Neural cell (in vitro differentiated cells): ENCODE results near the gene EFR3B. TPM values are rescaled to one million over a fixed set of nuclear protein-coding genes. Genes with fewer than 3 reads are reported as not detected.

Experiments used
- H2AFZ ChIP-seq: fragments of 200-600, 300-800 bp; sonication (generic), shearing (Covaris generic); 2 replicates; pipeline ENCODE4 v1.6.0; 2014; ENCODE audit warnings: low read depth, mild to moderate bottlenecking, antibody characterized with exemption, low read length, moderate library complexity
- H3F3A ChIP-seq: fragments of 200-600 bp; shearing (Covaris generic); 2 replicates; pipeline ENCODE4 v1.6.1; 2016; ENCODE audit warnings: mild to moderate bottlenecking, moderate library complexity, mixed read lengths, antibody characterized with exemption, low read length; ENCODE audit not compliant: insufficient read depth, poor library complexity, severe bottlenecking
- H3K27ac ChIP-seq: fragments of 200-600, 300-800 bp; sonication (generic), shearing (Covaris generic); 2 replicates; pipeline ENCODE4 v1.5.1; 2014; ENCODE audit warnings: mild to moderate bottlenecking, low read length, moderate library complexity
- H3K27me3 ChIP-seq: fragments of 300-800, 200-600 bp; sonication (generic), shearing (Covaris generic); 2 replicates; pipeline ENCODE4 v1.6.0; 2014; ENCODE audit warnings: mild to moderate bottlenecking, low read depth, low read length, moderate library complexity; ENCODE audit not compliant: insufficient read depth
- H3K36me3 ChIP-seq: fragments of 300-800, 200-600 bp; sonication (generic), shearing (Covaris generic); 2 replicates; pipeline ENCODE4 v1.5.1; 2014; ENCODE audit warnings: mild to moderate bottlenecking, antibody characterized with exemption, low read length, moderate library complexity; ENCODE audit not compliant: insufficient read depth
- H3K4me2 ChIP-seq: fragments of 300-800, 200-600 bp; sonication (generic), shearing (Covaris generic); 2 replicates; pipeline ENCODE4 v1.6.0; 2014; ENCODE audit warnings: mild to moderate bottlenecking, low read length
- H3K4me3 ChIP-seq: fragments of 300-800, 200-600 bp; sonication (generic), shearing (Covaris generic); 2 replicates; pipeline ENCODE4 v1.5.1; 2014; ENCODE audit warnings: mild to moderate bottlenecking, low read length, moderate library complexity
- H3K79me2 ChIP-seq: fragments of 200-600 bp; shearing (Covaris generic); replicated peaks from 2 replicates; pipeline ENCODE4 v1.6.0; 2014; ENCODE audit warnings: mild to moderate bottlenecking, low read length, moderate library complexity; ENCODE audit not compliant: insufficient read depth
- H3K9ac ChIP-seq: fragments of 300-800, 200-600 bp; sonication (generic), shearing (Covaris generic); 2 replicates; pipeline ENCODE4 v1.6.1; 2016; ENCODE audit warnings: mild to moderate bottlenecking, low read length, mixed read lengths
- H3K9me2 ChIP-seq: fragments of 200-600 bp; shearing (Covaris generic); 2 replicates; pipeline ENCODE4 v1.6.1; 2016; ENCODE audit warnings: mild to moderate bottlenecking, low read length, mixed read lengths; ENCODE audit not compliant: insufficient read depth
- H3K9me3 ChIP-seq: fragments of 200-600, 300-800 bp; sonication (generic), shearing (Covaris generic); 2 replicates; pipeline ENCODE4 v1.6.1; 2016; ENCODE audit warnings: mild to moderate bottlenecking, mixed run types, low read length, moderate library complexity, mixed read lengths
- H4K20me1 ChIP-seq: fragments of 200-600 bp; shearing (Covaris generic); 2 replicates; pipeline ENCODE4 v1.6.1; 2016; ENCODE audit warnings: mild to moderate bottlenecking, mixed run types; ENCODE audit not compliant: insufficient read depth
- CTCF ChIP-seq: fragments of 450-650 bp; IDR thresholded peaks from 2 replicates; pipeline ENCODE4 v1.5.1; 2014; ENCODE audit warnings: antibody characterized with exemption, mild to moderate bottlenecking, moderate library complexity; ENCODE audit not compliant: poor library complexity, severe bottlenecking
- EP300 ChIP-seq: fragments of 450-650 bp; conservative IDR thresholded peaks from 2 replicates; pipeline ENCODE4 v1.6.1; 2014; ENCODE audit warnings: antibody characterized with exemption, mild to moderate bottlenecking, moderate library complexity; ENCODE audit not compliant: poor library complexity, severe bottlenecking
- EZH2 ChIP-seq: fragments of 200-600, 300-800 bp; shearing (Covaris generic), sonication (generic); IDR thresholded peaks from 2 replicates; pipeline ENCODE4 v1.6.1; 2014; ENCODE audit warnings: antibody characterized with exemption, low read length, borderline replicate concordance, mild to moderate bottlenecking; ENCODE audit not compliant: insufficient read depth, poor library complexity, severe bottlenecking
- MXI1 ChIP-seq: fragments of 450-650 bp; conservative IDR thresholded peaks from 2 replicates; pipeline ENCODE4 v1.6.1; 2014; ENCODE audit warnings: antibody characterized with exemption, mild to moderate bottlenecking; ENCODE audit not compliant: poor library complexity, severe bottlenecking
- POLR2AphosphoS5 ChIP-seq: IDR thresholded peaks from 2 replicates; pipeline ENCODE4 v1.6.1; 2012
- RAD21 ChIP-seq: fragments of 450-650 bp; conservative IDR thresholded peaks from 2 replicates; pipeline ENCODE4 v1.6.1; 2014; ENCODE audit warnings: antibody characterized with exemption, mild to moderate bottlenecking, moderate library complexity
- REST ChIP-seq: IDR thresholded peaks from 2 replicates; pipeline ENCODE4 v1.6.1; 2012; ENCODE audit warnings: borderline replicate concordance
- SMC3 ChIP-seq: fragments of 450-650 bp; conservative IDR thresholded peaks from 2 replicates; pipeline ENCODE4 v1.6.1; 2014; ENCODE audit warnings: antibody characterized with exemption, mild to moderate bottlenecking, moderate library complexity; ENCODE audit not compliant: poor library complexity
- TAF1 ChIP-seq: IDR thresholded peaks from 2 replicates; pipeline ENCODE4 v1.6.1; 2012; ENCODE audit warnings: low read depth
- polyA plus RNA-seq: library from polyadenylated mRNA; depleted of rRNA; stranded (reverse); fragments of >200 nt; gene quantifications from 2 replicates; pipeline ENCODE4 v1.2.3, GENCODE V29; 2014

The EFR3B gene
- polyA plus RNA-seq, 1 donor from 2014 or later, result 29.3 TPM

DNA sequence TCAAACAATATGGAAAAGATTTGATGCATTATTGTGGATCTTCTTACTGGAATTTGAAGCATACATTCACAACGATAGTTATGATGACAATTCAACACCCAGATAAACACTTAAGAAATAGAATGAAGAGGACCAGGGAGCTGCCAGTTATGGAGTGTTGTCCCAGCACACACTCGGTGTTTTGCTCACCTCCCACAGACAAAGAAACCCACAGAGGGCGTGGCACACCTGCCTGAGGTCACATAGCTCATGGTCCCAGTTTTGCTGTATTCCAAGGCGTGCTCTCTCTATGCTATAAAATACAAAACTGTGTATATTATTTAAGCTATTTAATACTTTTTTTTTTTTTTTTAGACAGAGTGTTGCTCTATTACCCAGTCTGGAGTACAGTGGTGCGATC, 31.1 kb downstream of the EFR3B start:
- Histone ChIP-seq H3K27ac (no peak overlapping the region), H2AFZ (no peak overlapping the region), H3K9ac (no peak overlapping the region), H3K4me3 (no peak overlapping the region), H3K4me2 (no peak overlapping the region), H3K9me2 (no peaks in the 10 kb centered on the region), H4K20me1 (no peaks in the 10 kb centered on the region), H3K36me3 (no peaks in the 10 kb centered on the region), H3K79me2 (no peaks in the 10 kb centered on the region), H3K27me3 (no peaks in the 10 kb centered on the region), H3F3A (no peaks in the 10 kb centered on the region), H3K9me3 (no peaks in the 10 kb centered on the region)
- TF ChIP-seq EZH2 (no peak), SMC3 (no peak), RAD21 (no peak), MXI1 (no peak), TAF1 (no peak), EP300 (no peak), POLR2AphosphoS5 (no peak), CTCF (no peak), REST (no peak)

DNA sequence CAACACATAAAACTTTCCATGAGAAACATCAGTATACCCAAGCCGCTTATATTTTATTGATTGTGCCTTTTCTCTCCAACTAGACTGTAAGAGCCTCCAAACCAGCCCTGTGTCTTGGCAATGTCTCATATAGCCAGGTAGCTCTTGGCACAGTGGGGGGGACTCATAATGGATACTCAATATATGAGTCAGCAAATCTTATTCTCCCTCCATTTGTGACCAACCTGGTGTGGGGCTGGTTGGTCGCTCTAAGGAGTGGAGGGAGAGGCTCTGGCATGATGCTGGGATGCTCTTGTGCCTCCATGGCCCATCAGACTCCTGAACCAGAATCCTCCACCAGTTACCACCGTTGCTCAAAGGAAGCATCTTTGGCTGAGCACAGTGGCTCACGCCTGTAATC, 32.0 kb downstream of the EFR3B start:
- H3F3A ChIP-seq, result no peaks in the 10 kb centered on the region
- H3K9me3 ChIP-seq, result no peaks in the 10 kb centered on the region
- H4K20me1 ChIP-seq, result no peaks in the 10 kb centered on the region
- H3K36me3 ChIP-seq, result no peaks in the 10 kb centered on the region
- no peaks in the 10 kb centered on the region for H3K79me2 ChIP-seq
- H3K9me2 ChIP-seq, result no peaks in the 10 kb centered on the region
- no peak overlapping the region for H3K27ac ChIP-seq
- H3K27me3 ChIP-seq, result no peaks in the 10 kb centered on the region
- no peak overlapping the region for H3K9ac ChIP-seq
- no peak overlapping the region for H3K4me3 ChIP-seq
- H2AFZ ChIP-seq, result no peak overlapping the region
- H3K4me2 ChIP-seq, result no peak overlapping the region
- TF ChIP-seq TAF1, result no peak
- no peak for TF ChIP-seq POLR2AphosphoS5
- no peak for TF ChIP-seq SMC3
- TF ChIP-seq MXI1, result no peak
- TF ChIP-seq RAD21, result no peak

DNA sequence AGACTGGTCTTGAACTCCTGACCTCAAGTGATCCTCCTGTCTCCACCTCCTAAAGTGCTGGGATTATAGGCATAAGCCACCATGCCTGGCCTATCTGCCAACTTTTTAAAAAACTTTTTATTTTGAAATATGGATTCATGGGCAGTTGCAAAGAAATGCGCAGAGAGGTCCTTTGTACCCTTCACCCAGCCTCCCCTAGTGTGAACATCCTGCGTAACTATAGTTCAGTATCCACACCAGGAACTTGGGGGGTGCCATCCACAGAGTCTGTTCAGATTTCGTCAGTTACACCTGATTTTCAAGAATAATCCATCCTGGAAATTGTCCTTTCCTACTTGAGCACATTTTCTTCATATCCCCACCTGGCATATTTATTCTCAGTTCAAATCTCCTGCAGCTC, 33.0 kb downstream of the EFR3B start:
- no peak overlapping the region for H3K27ac ChIP-seq
- no peaks in the 10 kb centered on the region for H3K27me3 ChIP-seq
- no peaks in the 10 kb centered on the region for H3F3A ChIP-seq
- H3K79me2 ChIP-seq, result no peaks in the 10 kb centered on the region
- H3K9me2 ChIP-seq, result no peaks in the 10 kb centered on the region
- H4K20me1 ChIP-seq, result no peaks in the 10 kb centered on the region
- H3K4me2 ChIP-seq, result no peak overlapping the region
- TF ChIP-seq SMC3 (no peak), RAD21 (no peak), MXI1 (no peak), EP300 (no peak), POLR2AphosphoS5 (no peak), TAF1 (no peak), REST (no peak), CTCF (no peak), EZH2 (no peak)
- H3K36me3 ChIP-seq, result no peaks in the 10 kb centered on the region
- no peak overlapping the region for H3K4me3 ChIP-seq
- H3K9me3 ChIP-seq, result no peaks in the 10 kb centered on the region
- no peak overlapping the region for H3K9ac ChIP-seq
- H2AFZ ChIP-seq, result no peak overlapping the region
